NCI-H526 treated with DMSO at 0.1 percent for 48 hours (cell line): ENCODE data around the gene SULT2B1.
"Not testable (repeated sequence)": the region's sequence is repeated elsewhere in the genome, so short reads cannot be mapped to it uniquely, and the experiment has no call there.

Experiments used
- DNase-seq: peaks from one replicate; lab custom pipeline; 2025; lab: John Stamatoyannopoulos, UW

Gene SULT2B1

GRCh38 chr19:48618916-48619691 lies 67.1 kb downstream of the SULT2B1 start, which contains the start of the genes RPL18 and SPHK2:
Gene RPL18, minus strand, starts transcription at chr19:48619178. Its CDS starts 35 bp downstream, at chr19:48619143.
Gene SPHK2, plus strand, starts transcription at chr19:48619506. Its CDS starts 1,009 bp downstream, at chr19:48620515.
- peak; percentile 99 for DNase-seq

GRCh38 chr19:48619692-48620585 lies 68.0 kb downstream of the SULT2B1 start:
- no peak for DNase-seq

- DNase-seq: no peak
Measured at GRCh38 chr19:48623556-48624066, 71.6 kb downstream of the SULT2B1 start.

GRCh38 chr19:48624067-48624594 lies 72.2 kb downstream of the SULT2B1 start:
- DNase-seq: peak; percentile 92

GRCh38 chr19:48624791-48625723 lies 73.1 kb downstream of the SULT2B1 start:
- no peak for DNase-seq

- DNase-seq: no peak
Measured at GRCh38 chr19:48625891-48626327, 73.9 kb downstream of the SULT2B1 start.

- DNase-seq: no peak
Measured at GRCh38 chr19:48627201-48627864, 75.4 kb downstream of the SULT2B1 start.

GRCh38 chr19:48627865-48628314 lies 75.9 kb downstream of the SULT2B1 start:
- DNase-seq: no peak

GRCh38 chr19:48628486-48629296 lies 76.7 kb downstream of the SULT2B1 start:
- no peak for DNase-seq

GRCh38 chr19:48629297-48629598 lies 77.3 kb downstream of the SULT2B1 start:
- no peak for DNase-seq

GRCh38 chr19:48629599-48630295 lies 77.8 kb downstream of the SULT2B1 start:
- DNase-seq: peak; percentile 13

GRCh38 chr19:48630296-48631063 lies 78.5 kb downstream of the SULT2B1 start:
- no peak for DNase-seq

- no peak for DNase-seq
Measured at GRCh38 chr19:48631225-48631624, 79.3 kb downstream of the SULT2B1 start.

GRCh38 chr19:48632286-48632685 lies 80.3 kb downstream of the SULT2B1 start:
- not testable (repeated sequence) for DNase-seq

- DNase-seq: no peak
Measured at GRCh38 chr19:48632692-48633147, 80.7 kb downstream of the SULT2B1 start.

GRCh38 chr19:48633148-48634035 lies 81.4 kb downstream of the SULT2B1 start:
- DNase-seq: no peak

GRCh38 chr19:48634036-48634342 lies 82.0 kb downstream of the SULT2B1 start:
- DNase-seq: no peak
